A204.1 (cell line): ENCODE results near the gene ARL4D.

ENCODE experiments used
- FAIRE-seq: peaks from 2 replicates; lab custom pipeline; 2012; peaks lifted over from hg19 to GRCh38; lab: Jason Lieb, UNC

Gene ARL4D

GRCh38 chr17:43427362-43428043 is 28.7 kb downstream of the ARL4D start:
- FAIRE-seq: no peak

- FAIRE-seq: no peak
Measured at GRCh38 chr17:43428524-43428923, 29.7 kb downstream of the ARL4D start.

- FAIRE-seq: no peak
Measured at GRCh38 chr17:43430936-43431713, 32.3 kb downstream of the ARL4D start.

- no peak for FAIRE-seq
Measured at GRCh38 chr17:43431714-43432523, 33.1 kb downstream of the ARL4D start.

- no peak for FAIRE-seq
Measured at GRCh38 chr17:43434902-43435319, 36.1 kb downstream of the ARL4D start.

GRCh38 chr17:43437756-43438155 is 39.0 kb downstream of the ARL4D start:
- no peak for FAIRE-seq

- FAIRE-seq: no peak
Measured at GRCh38 chr17:43438626-43439025, 39.8 kb downstream of the ARL4D start.

- FAIRE-seq: no peak
Measured at GRCh38 chr17:43439041-43439440, 40.2 kb downstream of the ARL4D start.

GRCh38 chr17:43442711-43443110 is 43.9 kb downstream of the ARL4D start:
- no peak for FAIRE-seq

GRCh38 chr17:43443381-43443780 is 44.6 kb downstream of the ARL4D start:
- FAIRE-seq: no peak

- FAIRE-seq: no peak
Measured at GRCh38 chr17:43444223-43445008, 45.6 kb downstream of the ARL4D start.

- FAIRE-seq: peak; percentile 27
Measured at GRCh38 chr17:43445009-43445589, 46.3 kb downstream of the ARL4D start.

- no peak for FAIRE-seq
Measured at GRCh38 chr17:43446773-43447172, 48.0 kb downstream of the ARL4D start.

GRCh38 chr17:43448720-43449469 is 50.1 kb downstream of the ARL4D start:
- no peak for FAIRE-seq

- FAIRE-seq: no peak
Measured at GRCh38 chr17:43449470-43450248, 50.9 kb downstream of the ARL4D start.
